ENCODE results near the gene SLC38A4. TPM values are rescaled to one million over a fixed set of nuclear protein-coding genes. Genes with fewer than 3 reads are reported as not detected.

Gene SLC38A4
- total RNA-seq, 4 donors from 2014 or later: 1.0 to 5.9 (median 1.7) TPM

GRCh38 chr12:46775796-46776195 is 50.0 kb downstream of the SLC38A4 start:
- no peak overlapping the region for H3K27ac ChIP-seq
- no peak for DNase-seq
- no peaks in the 10 kb centered on the region for H3K4me1 ChIP-seq
- no peaks in the 10 kb centered on the region for H3K36me3 ChIP-seq
- H3K4me3 ChIP-seq: no peak overlapping the region
- TF ChIP-seq, protein P1, sequence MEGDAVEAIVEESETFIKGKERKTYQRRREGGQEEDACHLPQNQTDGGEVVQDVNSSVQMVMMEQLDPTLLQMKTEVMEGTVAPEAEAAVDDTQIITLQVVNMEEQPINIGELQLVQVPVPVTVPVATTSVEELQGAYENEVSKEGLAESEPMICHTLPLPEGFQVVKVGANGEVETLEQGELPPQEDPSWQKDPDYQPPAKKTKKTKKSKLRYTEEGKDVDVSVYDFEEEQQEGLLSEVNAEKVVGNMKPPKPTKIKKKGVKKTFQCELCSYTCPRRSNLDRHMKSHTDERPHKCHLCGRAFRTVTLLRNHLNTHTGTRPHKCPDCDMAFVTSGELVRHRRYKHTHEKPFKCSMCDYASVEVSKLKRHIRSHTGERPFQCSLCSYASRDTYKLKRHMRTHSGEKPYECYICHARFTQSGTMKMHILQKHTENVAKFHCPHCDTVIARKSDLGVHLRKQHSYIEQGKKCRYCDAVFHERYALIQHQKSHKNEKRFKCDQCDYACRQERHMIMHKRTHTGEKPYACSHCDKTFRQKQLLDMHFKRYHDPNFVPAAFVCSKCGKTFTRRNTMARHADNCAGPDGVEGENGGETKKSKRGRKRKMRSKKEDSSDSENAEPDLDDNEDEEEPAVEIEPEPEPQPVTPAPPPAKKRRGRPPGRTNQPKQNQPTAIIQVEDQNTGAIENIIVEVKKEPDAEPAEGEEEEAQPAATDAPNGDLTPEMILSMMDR (IDR thresholded peaks at IDR 0.05): no peak
- TF ChIP-seq POLR2A (IDR thresholded peaks at IDR 0.05): no peak
- no peaks in the 10 kb centered on the region for H3K9me3 ChIP-seq
- intact Hi-C loops (cut with DNase I; ENCODE audit: low total_unique reads): no loop called here
- no peaks in the 10 kb centered on the region for H3K27me3 ChIP-seq

GRCh38 chr12:46774322-46774633 is 51.5 kb downstream of the SLC38A4 start:
- TF ChIP-seq, protein P1 (IDR thresholded peaks at IDR 0.05): no peak
- TF ChIP-seq POLR2A (IDR thresholded peaks at IDR 0.05): no peak

GRCh38 chr12:46773586-46774321 is 52.0 kb downstream of the SLC38A4 start:
- Histone ChIP-seq H3K36me3 (no peaks in the 10 kb centered on the region), H3K4me1 (no peaks in the 10 kb centered on the region), H3K4me3 (no peak overlapping the region), H3K9me3 (no peaks in the 10 kb centered on the region), H3K27me3 (no peaks in the 10 kb centered on the region), H3K27ac (no peak overlapping the region)
- intact Hi-C loops (cut with DNase I; ENCODE audit: low total_unique reads): no loop called here
- TF ChIP-seq POLR2A (IDR thresholded peaks at IDR 0.05): no peak
- TF ChIP-seq, protein P1 (IDR thresholded peaks at IDR 0.05): no peak
- DNase-seq: no peak

More at GRCh38 chr12:46774322-46774633, 51.5 kb downstream of the SLC38A4 start:
- no peak overlapping the region for H3K27ac ChIP-seq
- no peak overlapping the region for H3K4me3 ChIP-seq
- no peaks in the 10 kb centered on the region for H3K27me3 ChIP-seq
- no peaks in the 10 kb centered on the region for H3K36me3 ChIP-seq
- no peaks in the 10 kb centered on the region for H3K9me3 ChIP-seq
- no peaks in the 10 kb centered on the region for H3K4me1 ChIP-seq
- no peak for DNase-seq
- intact Hi-C loops (cut with DNase I; ENCODE audit: low total_unique reads): no loop called here

- TF ChIP-seq, protein P1 (IDR thresholded peaks at IDR 0.05): no peak
- no peak for TF ChIP-seq POLR2A (IDR thresholded peaks at IDR 0.05)
- DNase-seq: no peak
Measured at GRCh38 chr12:46771268-46771827, 54.4 kb downstream of the SLC38A4 start.

GRCh38 chr12:46770501-46771183 is 55.2 kb downstream of the SLC38A4 start:
- TF ChIP-seq, protein P1 (IDR thresholded peaks at IDR 0.05): no peak
- no peak for TF ChIP-seq POLR2A (IDR thresholded peaks at IDR 0.05)
- Histone ChIP-seq H3K4me3 (no peak overlapping the region), H3K27ac (peak overlapping the region in 1 of 2 donors; percentile 12), H3K27me3 (no peaks in the 10 kb centered on the region), H3K36me3 (no peaks in the 10 kb centered on the region), H3K9me3 (no peaks in the 10 kb centered on the region), H3K4me1 (no peaks in the 10 kb centered on the region)
- intact Hi-C loops (cut with DNase I; ENCODE audit: low total_unique reads): no loop called here
- no peak for DNase-seq

More at GRCh38 chr12:46771268-46771827, 54.4 kb downstream of the SLC38A4 start:
- no peaks in the 10 kb centered on the region for H3K36me3 ChIP-seq
- H3K27me3 ChIP-seq: no peaks in the 10 kb centered on the region
- H3K4me1 ChIP-seq: no peaks in the 10 kb centered on the region
- H3K4me3 ChIP-seq: no peak overlapping the region
- H3K27ac ChIP-seq: no peak overlapping the region
- H3K9me3 ChIP-seq: no peaks in the 10 kb centered on the region
- intact Hi-C loops (cut with DNase I; ENCODE audit: low total_unique reads): no loop called here
